NCI-H2107 (cell line): ENCODE measurements around the gene NSF.

Source experiments
- DNase-seq: peaks from one replicate; lab custom pipeline; 2025; lab: John Stamatoyannopoulos, UW

NSF gene

DNA sequence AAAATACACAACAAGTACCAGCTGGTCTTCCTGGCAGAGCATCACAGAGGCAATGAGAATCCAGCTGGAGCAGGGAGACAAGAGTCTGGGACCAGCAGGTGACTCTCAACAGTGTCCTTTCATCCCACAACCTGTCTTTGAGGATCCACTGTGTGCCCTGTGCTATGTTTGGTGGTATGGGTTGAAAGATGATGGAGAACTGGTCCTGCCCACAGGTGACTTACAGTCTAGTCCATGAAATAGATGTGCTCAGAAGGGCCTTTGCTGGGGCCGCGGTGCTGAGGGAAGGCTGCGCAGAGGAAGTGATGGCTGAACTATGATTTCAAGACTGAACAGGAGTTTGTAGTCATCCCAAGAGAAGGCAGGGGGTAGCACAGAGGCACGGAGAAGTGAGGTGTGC is 210.1 kb downstream of the NSF start:
- no peak for DNase-seq

DNA sequence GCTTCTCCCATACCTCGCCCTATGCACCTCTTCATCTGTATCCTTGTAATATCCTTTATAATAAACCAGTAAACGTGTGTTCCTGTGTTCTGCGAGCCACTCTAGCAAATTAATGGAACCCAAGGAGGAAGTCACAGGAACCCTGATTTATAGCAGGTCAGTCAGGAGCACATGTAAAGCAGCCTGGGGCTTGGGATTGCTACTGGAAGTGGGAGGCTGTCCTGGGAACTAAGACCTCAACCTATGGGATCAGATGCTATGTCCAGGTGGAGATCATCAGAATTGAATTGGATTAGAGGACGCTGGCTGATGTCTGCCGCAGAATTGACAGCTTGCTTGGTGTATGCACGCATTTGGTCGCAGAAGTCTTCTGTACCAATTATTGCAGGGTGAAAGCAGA is 212.3 kb downstream of the NSF start:
- DNase-seq, result no peak

DNA sequence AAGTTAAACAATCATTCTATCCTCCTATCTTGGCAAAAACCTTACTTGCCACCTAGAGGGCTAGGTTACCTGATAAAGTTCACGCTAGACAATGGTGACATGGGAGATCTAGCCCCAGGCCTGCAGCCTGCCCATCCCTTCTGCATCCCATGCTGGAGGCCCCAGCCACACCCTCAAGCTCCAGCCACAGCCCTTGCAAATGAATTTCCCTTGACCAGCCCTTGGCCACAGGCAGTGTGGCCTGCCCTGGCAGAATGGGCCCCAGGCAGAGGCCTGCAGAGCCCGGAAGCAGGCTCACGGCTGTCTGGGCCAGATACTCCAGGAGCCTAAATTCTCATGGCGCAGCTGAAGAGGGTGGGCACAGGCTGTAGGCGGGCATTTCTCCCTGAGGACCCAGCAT is 213.1 kb downstream of the NSF start:
- DNase-seq, result no peak

- no peak for DNase-seq
Observed at GRCh38 chr17:46805771-46806170, 215.3 kb downstream of the NSF start.
